ENCODE measurements around the gene FNDC3A. TPM values are rescaled to one million over a fixed set of nuclear protein-coding genes. Genes with fewer than 3 reads are reported as not detected.

The FNDC3A gene
- total RNA-seq, 1 experiment from 2014 or later: 15.6 TPM

DNA sequence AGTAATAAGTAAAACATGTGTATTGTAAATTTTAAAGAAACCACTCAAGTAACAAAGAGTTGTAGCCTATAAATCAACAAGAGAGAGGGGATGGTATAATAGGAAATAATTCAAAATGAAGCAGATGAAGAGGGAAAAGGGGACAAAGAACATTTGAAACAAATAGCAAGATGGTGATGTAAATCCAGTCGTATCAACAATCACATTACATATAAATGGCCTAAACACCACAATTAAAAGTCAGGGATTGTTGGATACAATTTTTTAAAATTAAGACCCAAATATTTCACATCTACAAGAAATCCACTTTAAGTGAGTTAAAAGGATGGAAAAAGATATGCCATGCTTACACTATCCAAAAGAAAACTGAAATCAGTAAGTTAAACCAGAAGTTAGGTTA is 15.2 kb downstream of the FNDC3A start:
- Histone ChIP-seq H3K4me2 (ENCODE audit: low read length) (no peak overlapping the region), H3K27me3 (ENCODE audit: low read length) (no peaks in the 10 kb centered on the region), H3K9me3 (ENCODE audit: low read length) (no peaks in the 10 kb centered on the region), H3K9me2 (replicated peaks; ENCODE audit: low read length) (no peaks in the 10 kb centered on the region), H3K36me3 (ENCODE audit: low read depth, low read length) (peaks cover 5% of the 10 kb centered on the region; the same call in 1 of the 2 replicates), H3K27ac (ENCODE audit: low read length) (no peak overlapping the region), H4K20me1 (ENCODE audit: low read length) (no peaks in the 10 kb centered on the region), H3K4me1 (ENCODE audit: insufficient read depth, low read length) (no peaks in the 10 kb centered on the region), H3K79me2 (ENCODE audit: low read length) (0 out of 2 replicates have a peak, but pooled peaks cover 10% of the 10 kb centered on the region), H3K4me3 (ENCODE audit: low read length) (no peak overlapping the region), H3F3A (ENCODE audit: low read length, unreplicated experiment) (no peaks in the 10 kb centered on the region), H3K9ac (ENCODE audit: low read length) (no peak overlapping the region), H2AFZ (ENCODE audit: low read length) (no peak overlapping the region)
- ATAC-seq (no peak), DNase-seq (no peak)
- CTCF ChIA-PET: no interaction called here
- TF ChIP-seq, protein P1, sequence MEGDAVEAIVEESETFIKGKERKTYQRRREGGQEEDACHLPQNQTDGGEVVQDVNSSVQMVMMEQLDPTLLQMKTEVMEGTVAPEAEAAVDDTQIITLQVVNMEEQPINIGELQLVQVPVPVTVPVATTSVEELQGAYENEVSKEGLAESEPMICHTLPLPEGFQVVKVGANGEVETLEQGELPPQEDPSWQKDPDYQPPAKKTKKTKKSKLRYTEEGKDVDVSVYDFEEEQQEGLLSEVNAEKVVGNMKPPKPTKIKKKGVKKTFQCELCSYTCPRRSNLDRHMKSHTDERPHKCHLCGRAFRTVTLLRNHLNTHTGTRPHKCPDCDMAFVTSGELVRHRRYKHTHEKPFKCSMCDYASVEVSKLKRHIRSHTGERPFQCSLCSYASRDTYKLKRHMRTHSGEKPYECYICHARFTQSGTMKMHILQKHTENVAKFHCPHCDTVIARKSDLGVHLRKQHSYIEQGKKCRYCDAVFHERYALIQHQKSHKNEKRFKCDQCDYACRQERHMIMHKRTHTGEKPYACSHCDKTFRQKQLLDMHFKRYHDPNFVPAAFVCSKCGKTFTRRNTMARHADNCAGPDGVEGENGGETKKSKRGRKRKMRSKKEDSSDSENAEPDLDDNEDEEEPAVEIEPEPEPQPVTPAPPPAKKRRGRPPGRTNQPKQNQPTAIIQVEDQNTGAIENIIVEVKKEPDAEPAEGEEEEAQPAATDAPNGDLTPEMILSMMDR (conservative IDR thresholded peaks at IDR 0.05; ENCODE audit: low read depth, low read length): no peak
- TF ChIP-seq EZH2 (IDR thresholded peaks at IDR 0.05; ENCODE audit: low read length, unreplicated experiment) (no peak), EZH2phosphoT487 (IDR thresholded peaks at IDR 0.05; ENCODE audit: borderline replicate concordance, low read length) (no peak)
- intact Hi-C loops (cut with micrococcal nuclease): no loop called here
- POLR2A ChIA-PET (ENCODE audit: unreplicated experiment): no interaction called here
- no TSS peak for BruUV-seq (replicated peaks)

DNA sequence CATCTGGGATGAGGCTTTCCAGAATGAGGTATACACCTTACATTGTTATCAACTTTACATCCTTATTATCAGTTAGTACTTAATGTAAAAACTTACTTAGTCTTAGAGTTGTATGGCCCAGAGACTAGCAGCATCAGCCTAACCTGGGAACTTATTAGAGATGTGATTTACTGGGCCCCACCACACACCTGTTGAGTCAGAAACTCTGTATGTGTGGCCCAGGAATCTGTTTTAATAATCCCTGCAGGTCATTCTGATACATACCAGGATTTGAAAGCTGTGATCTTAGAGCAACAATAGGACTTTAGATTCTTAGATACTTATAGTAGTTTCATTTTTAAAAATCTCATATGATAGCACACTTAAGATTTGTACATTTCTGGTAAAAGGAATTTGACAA is 17.4 kb downstream of the FNDC3A start:
- Histone ChIP-seq H3K9me3 (ENCODE audit: low read length) (no peaks in the 10 kb centered on the region), H3K4me3 (ENCODE audit: low read length) (no peak overlapping the region), H3K27ac (ENCODE audit: low read length) (no peak overlapping the region), H3K79me2 (ENCODE audit: low read length) (0 out of 2 replicates have a peak, but pooled peaks cover 10% of the 10 kb centered on the region), H3K36me3 (ENCODE audit: low read depth, low read length) (peaks cover 5% of the 10 kb centered on the region; the same call in 1 of the 2 replicates), H3K4me1 (ENCODE audit: insufficient read depth, low read length) (no peaks in the 10 kb centered on the region), H2AFZ (ENCODE audit: low read length) (no peak overlapping the region), H3K9ac (ENCODE audit: low read length) (no peak overlapping the region), H3K9me2 (replicated peaks; ENCODE audit: low read length) (no peaks in the 10 kb centered on the region), H3K27me3 (ENCODE audit: low read length) (no peaks in the 10 kb centered on the region), H4K20me1 (ENCODE audit: low read length) (no peaks in the 10 kb centered on the region), H3F3A (ENCODE audit: low read length, unreplicated experiment) (no peaks in the 10 kb centered on the region), H3K4me2 (ENCODE audit: low read length) (no peak overlapping the region)
- CTCF ChIA-PET: no interaction called here
- POLR2A ChIA-PET (ENCODE audit: unreplicated experiment): no interaction called here
- no peak for ATAC-seq
- no TSS peak for BruUV-seq (replicated peaks)
- TF ChIP-seq EZH2phosphoT487 (IDR thresholded peaks at IDR 0.05; ENCODE audit: borderline replicate concordance, low read length) (no peak), EZH2 (IDR thresholded peaks at IDR 0.05; ENCODE audit: low read length, unreplicated experiment) (no peak)
- TF ChIP-seq, protein P1 (conservative IDR thresholded peaks at IDR 0.05; ENCODE audit: low read depth, low read length): no peak
- DNase-seq: no peak
- intact Hi-C loops (cut with micrococcal nuclease): no loop called here

DNA sequence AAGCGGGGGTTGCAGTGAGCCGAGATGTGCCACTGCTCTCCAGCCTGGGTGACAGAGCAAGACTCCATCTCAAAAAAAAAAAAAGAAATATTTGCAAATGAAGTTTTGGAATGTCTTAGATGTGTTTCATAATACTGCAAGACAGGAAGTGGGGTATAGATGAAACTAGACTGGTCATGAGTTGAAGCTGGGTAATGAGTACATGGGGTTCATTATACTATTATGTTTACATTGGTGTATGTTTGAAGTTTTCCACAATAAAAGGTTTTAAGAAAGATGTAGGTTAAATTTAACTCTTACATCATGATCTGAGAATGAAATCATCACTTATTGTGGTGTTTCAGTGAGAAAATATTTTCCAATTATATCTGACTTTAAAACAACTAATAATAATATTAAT is 19.0 kb downstream of the FNDC3A start:
- H3K9me2 ChIP-seq (replicated peaks; ENCODE audit: low read length): no peaks in the 10 kb centered on the region
- CTCF ChIA-PET: no interaction called here
- peaks cover 5% of the 10 kb centered on the region; the same call in 1 of the 2 replicates for H3K36me3 ChIP-seq (ENCODE audit: low read depth, low read length)
- H3K4me2 ChIP-seq (ENCODE audit: low read length): no peak overlapping the region
- H3K27me3 ChIP-seq (ENCODE audit: low read length): no peaks in the 10 kb centered on the region
- no TSS peak for BruUV-seq (replicated peaks)
- H3K27ac ChIP-seq (ENCODE audit: low read length): no peak overlapping the region
- H3K9ac ChIP-seq (ENCODE audit: low read length): no peak overlapping the region
- no peak overlapping the region for H3K4me3 ChIP-seq (ENCODE audit: low read length)
- intact Hi-C loops (cut with micrococcal nuclease): no loop called here
- no peak overlapping the region for H2AFZ ChIP-seq (ENCODE audit: low read length)
- POLR2A ChIA-PET (ENCODE audit: unreplicated experiment): no interaction called here
- DNase-seq (no peak), ATAC-seq (no peak)
- 0 out of 2 replicates have a peak, but pooled peaks cover 10% of the 10 kb centered on the region for H3K79me2 ChIP-seq (ENCODE audit: low read length)
- no peaks in the 10 kb centered on the region for H3F3A ChIP-seq (ENCODE audit: low read length, unreplicated experiment)
- H3K4me1 ChIP-seq (ENCODE audit: insufficient read depth, low read length): no peaks in the 10 kb centered on the region
- TF ChIP-seq, protein P1 (conservative IDR thresholded peaks at IDR 0.05; ENCODE audit: low read depth, low read length): no peak
- no peak for TF ChIP-seq EZH2phosphoT487 (IDR thresholded peaks at IDR 0.05; ENCODE audit: borderline replicate concordance, low read length)
- no peak for TF ChIP-seq EZH2 (IDR thresholded peaks at IDR 0.05; ENCODE audit: low read length, unreplicated experiment)
- peaks cover under 1% of the 10 kb centered on the region; the same call in 1 of the 2 replicates for H3K9me3 ChIP-seq (ENCODE audit: low read length)
- H4K20me1 ChIP-seq (ENCODE audit: low read length): no peaks in the 10 kb centered on the region
